SK-N-MC (cell line): ENCODE measurements around the gene IKBKE.

ENCODE experiments used
- EZH2 ChIP-seq: fragments of 200-600 bp; sonication (generic); IDR thresholded peaks from one replicate; pipeline ENCODE4 v1.6.1; 2017; ENCODE audit warnings: antibody characterized with exemption
- FOXP2 ChIP-seq: optimal IDR thresholded peaks from 2 replicates; pipeline ENCODE3; 2011; ENCODE audit warnings: mild to moderate bottlenecking, moderate library complexity; ENCODE audit not compliant: insufficient read depth; ENCODE audit errors: extremely low read length, control extremely low read depth
- POLR2AphosphoS5 ChIP-seq: IDR thresholded peaks from 2 replicates; pipeline ENCODE4 v1.6.1; 2012; ENCODE audit warnings: mild to moderate bottlenecking, low read depth, low read length, borderline replicate concordance

DNA sequence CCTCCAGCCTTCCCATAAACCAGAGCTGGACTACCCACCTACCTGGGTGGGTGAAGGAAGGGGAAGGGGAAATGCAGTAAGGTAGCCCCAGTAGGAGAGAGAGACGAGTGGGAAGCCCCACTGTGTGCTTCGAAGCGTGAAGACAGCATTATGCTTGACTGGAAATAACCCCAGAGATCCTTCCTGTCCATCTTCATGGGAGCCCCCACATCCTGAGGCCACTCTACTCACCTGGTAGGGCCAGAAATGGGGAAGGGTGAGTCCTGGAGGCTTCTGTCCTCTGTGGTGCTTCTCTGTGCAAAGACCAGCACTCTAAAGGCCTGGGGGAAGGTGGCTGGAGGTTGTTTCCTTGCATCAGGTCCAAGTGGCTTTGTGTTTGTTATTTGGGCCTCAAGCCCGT is 27.1 kb downstream of the IKBKE start:
- TF ChIP-seq POLR2AphosphoS5 (no peak), EZH2 (no peak), FOXP2 (no peak)
